Esophagus squamous epithelium (tissue), 5 donors: Measurements from ENCODE around the gene PUM1. TPM values are rescaled to one million over a fixed set of nuclear protein-coding genes. Genes with fewer than 3 reads are reported as not detected.

Experiments used
- DNase-seq: peaks from one replicate; lab custom pipeline; 2025; lab: John Stamatoyannopoulos, UW
- H3K27ac ChIP-seq, 4 donors: fragments of 200-600 bp; sonication (generic); one replicate each; pipeline ENCODE4 v1.5.1; 2016 to 2019; ENCODE audit warnings: mild to moderate bottlenecking in 1 of 4
- H3K27me3 ChIP-seq, 4 donors: fragments of 200-600 bp; sonication (generic); 1 replicate in 3 of 4; 2 replicates in 1 of 4; pipeline versions ENCODE4 v1.5.1 to v1.6.0; 2017 to 2021; ENCODE audit warnings: antibody characterized with exemption in 1 of 4
- H3K36me3 ChIP-seq, 3 donors: fragments of 200-600 bp; sonication (generic); one replicate each; pipeline ENCODE4 v1.5.1; 2016 to 2019
- H3K4me1 ChIP-seq, 3 donors: fragments of 200-600 bp; sonication (generic); one replicate each; pipeline ENCODE4 v1.5.1; 2017 to 2019
- H3K4me3 ChIP-seq, 4 donors: fragments of 200-600 bp; sonication (generic); 1 replicate in 3 of 4; 2 replicates in 1 of 4; pipeline ENCODE4 v1.5.1; 2016 to 2019; ENCODE audit warnings: mild to moderate bottlenecking in 2 of 4, moderate library complexity in 1 of 4
- H3K9me3 ChIP-seq, 3 donors: fragments of 200-600 bp; sonication (generic); one replicate each; pipeline ENCODE4 v1.5.1; 2016 to 2019
- CTCF ChIP-seq, 6 experiments: fragments of 450-650 bp in 4 of 6; fragments of 200-600 bp in 2 of 6; sonication (generic) in 2 of 6; IDR thresholded peaks; one replicate each; pipeline ENCODE4 v1.5.1; 2016 to 2019; ENCODE audit warnings: antibody characterized with exemption in 6 of 6, mild to moderate bottlenecking in 4 of 6, moderate library complexity in 4 of 6
- POLR2A ChIP-seq, 4 donors: fragments of 450-650 bp; IDR thresholded peaks; one replicate each; pipeline ENCODE4 v1.6.1; 2017; ENCODE audit warnings: antibody characterized with exemption in 4 of 4, mild to moderate bottlenecking in 4 of 4, moderate library complexity in 3 of 4
- WGBS, 2 donors: methylation state at CpG; one replicate each; pipeline ENCODE4 v1.1.5; 2018; 5-methylcytosine and 5-hydroxymethylcytosine counted together
- intact Hi-C: fragments of 100-400 bp; cut with DNase I; formaldehyde crosslinking; loops from one replicate; pipeline ENCODE4 v1.15.0; 2022
- total RNA-seq, 4 donors: library from RNA; depleted of rRNA; stranded (reverse); fragments of >200 nt; gene quantifications; one replicate each; pipeline ENCODE4 v1.1.0, GENCODE V29; 2016
- donor health status: DM: yes; HTN: yes; CAD: no.

PUM1 gene
- total RNA-seq, 4 donors from 2014 or later, result 41.6 to 88.1 (median 53.9) TPM

DNA sequence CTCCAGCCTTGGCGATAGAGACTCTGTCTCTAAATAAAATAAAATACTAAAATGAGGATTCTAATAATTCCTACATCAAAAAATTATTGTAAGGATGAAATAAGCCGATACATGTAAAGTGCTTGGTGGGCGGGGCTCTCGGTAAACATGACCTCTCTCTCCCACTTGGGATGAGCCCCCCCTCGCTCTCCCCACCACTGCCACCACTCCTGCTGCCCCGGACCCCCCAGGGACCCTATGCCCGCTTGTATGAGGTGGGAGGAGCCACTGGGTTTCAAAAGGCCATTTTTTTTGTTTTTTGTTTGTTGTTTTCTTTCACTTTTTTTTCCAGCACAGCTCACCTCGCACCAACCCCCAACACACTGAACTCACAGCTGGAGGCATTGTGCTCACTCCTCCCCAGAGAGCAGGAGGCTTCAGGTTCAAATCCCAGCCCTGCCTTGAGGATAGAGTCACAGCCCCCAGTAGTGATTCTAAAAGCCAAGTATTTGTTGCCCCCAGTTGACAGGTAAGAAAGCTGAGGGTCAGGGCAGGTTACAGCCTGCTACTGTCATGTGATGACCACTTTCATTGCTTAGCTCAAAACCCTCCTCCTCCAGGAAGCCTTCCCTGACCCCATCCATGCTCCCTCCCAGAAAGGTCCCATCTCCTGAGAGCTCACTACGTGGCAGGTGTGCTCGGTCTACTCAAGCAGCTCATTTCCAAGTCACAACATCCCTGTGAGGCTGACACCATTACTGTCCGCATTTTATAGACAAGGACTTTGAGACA is 161.1 kb downstream of the PUM1 start:
- peaks cover 13 to 62% (median 27%) of the 10 kb centered on the region in 3 donors for H3K4me1 ChIP-seq
- TF ChIP-seq POLR2A (IDR thresholded peaks at IDR 0.05), result no peak
- no peak for TF ChIP-seq CTCF (IDR thresholded peaks at IDR 0.05)
- H3K9me3 ChIP-seq, result no peaks in the 10 kb centered on the region
- no peak overlapping the region for H3K4me3 ChIP-seq
- no peak for DNase-seq
- no peaks in the 10 kb centered on the region for H3K36me3 ChIP-seq
- H3K27me3 ChIP-seq, result peaks cover 0 to 24% (median 0%) of the 10 kb centered on the region in 4 donors
- H3K27ac ChIP-seq, result peak overlapping the region in 3 of 4 donors; percentile 67 to 81 (median 74)
- intact Hi-C loops, result no loop called here
- WGBS, 2 donors, result 56 to 61% methylated on average over 11 of the region's 11 CpGs

GRCh38 chr1:30903343-30904034 is 162.0 kb downstream of the PUM1 start:
- intact Hi-C loops, result no loop called here
- Histone ChIP-seq H3K4me3 (no peak overlapping the region), H3K27me3 (peaks cover 0 to 17% (median 0%) of the 10 kb centered on the region in 4 donors), H3K27ac (peak overlapping the region in 3 of 4 donors; percentile 67 to 81 (median 74)), H3K4me1 (peaks cover 8 to 55% (median 21%) of the 10 kb centered on the region in 3 donors), H3K9me3 (no peaks in the 10 kb centered on the region), H3K36me3 (no peaks in the 10 kb centered on the region)
- WGBS, 2 donors, result 77 to 79% methylated on average over 2 to 5 of the region's 8 CpGs
- TF ChIP-seq CTCF (IDR thresholded peaks at IDR 0.05) (no peak), POLR2A (IDR thresholded peaks at IDR 0.05) (no peak)
- no peak for DNase-seq

GRCh38 chr1:30902593-30903290 is 162.8 kb downstream of the PUM1 start:
- no peak overlapping the region for H3K4me3 ChIP-seq
- TF ChIP-seq POLR2A (IDR thresholded peaks at IDR 0.05), result no peak
- TF ChIP-seq CTCF (IDR thresholded peaks at IDR 0.05), result no peak
- intact Hi-C loops, result no loop called here
- H3K27ac ChIP-seq, result peak overlapping the region; percentile 48 to 81 (median 70)
- H3K36me3 ChIP-seq, result no peaks in the 10 kb centered on the region
- DNase-seq, result no peak
- H3K9me3 ChIP-seq, result no peaks in the 10 kb centered on the region
- H3K4me1 ChIP-seq, result peaks cover 8 to 50% (median 19%) of the 10 kb centered on the region in 3 donors
- H3K27me3 ChIP-seq, result peaks cover 0 to 11% (median 0%) of the 10 kb centered on the region in 4 donors
- WGBS, 2 donors, result 50 to 68% methylated on average over 6 to 8 of the region's 9 CpGs

- Histone ChIP-seq H3K4me3 (no peak overlapping the region), H3K36me3 (no peaks in the 10 kb centered on the region), H3K4me1 (peaks cover 5 to 43% (median 18%) of the 10 kb centered on the region in 3 donors), H3K27me3 (peaks cover 0 to 4% (median 0%) of the 10 kb centered on the region in 4 donors), H3K9me3 (no peaks in the 10 kb centered on the region), H3K27ac (peak overlapping the region; percentile 48 to 81 (median 70))
- no peak for DNase-seq
- intact Hi-C loops, result no loop called here
- no peak for TF ChIP-seq CTCF (IDR thresholded peaks at IDR 0.05)
- TF ChIP-seq POLR2A (IDR thresholded peaks at IDR 0.05), result no peak
- WGBS, 2 donors, result 35 to 81% methylated on average over 3 to 4 of the region's 11 CpGs
Measured at GRCh38 chr1:30901798-30902581, 163.5 kb downstream of the PUM1 start.
